CD1c-positive myeloid dendritic cell (primary cell): ENCODE data around the gene CCL26.
"Not testable (repeated sequence)": the region's sequence is repeated elsewhere in the genome, so short reads cannot be mapped to it uniquely, and the experiment has no call there.

ENCODE experiments used
- DNase-seq: peaks from one replicate; pipeline ENCODE4 v3.0.0-alpha.2; 2016; ENCODE audit errors: extremely low spot score

Gene CCL26

DNA sequence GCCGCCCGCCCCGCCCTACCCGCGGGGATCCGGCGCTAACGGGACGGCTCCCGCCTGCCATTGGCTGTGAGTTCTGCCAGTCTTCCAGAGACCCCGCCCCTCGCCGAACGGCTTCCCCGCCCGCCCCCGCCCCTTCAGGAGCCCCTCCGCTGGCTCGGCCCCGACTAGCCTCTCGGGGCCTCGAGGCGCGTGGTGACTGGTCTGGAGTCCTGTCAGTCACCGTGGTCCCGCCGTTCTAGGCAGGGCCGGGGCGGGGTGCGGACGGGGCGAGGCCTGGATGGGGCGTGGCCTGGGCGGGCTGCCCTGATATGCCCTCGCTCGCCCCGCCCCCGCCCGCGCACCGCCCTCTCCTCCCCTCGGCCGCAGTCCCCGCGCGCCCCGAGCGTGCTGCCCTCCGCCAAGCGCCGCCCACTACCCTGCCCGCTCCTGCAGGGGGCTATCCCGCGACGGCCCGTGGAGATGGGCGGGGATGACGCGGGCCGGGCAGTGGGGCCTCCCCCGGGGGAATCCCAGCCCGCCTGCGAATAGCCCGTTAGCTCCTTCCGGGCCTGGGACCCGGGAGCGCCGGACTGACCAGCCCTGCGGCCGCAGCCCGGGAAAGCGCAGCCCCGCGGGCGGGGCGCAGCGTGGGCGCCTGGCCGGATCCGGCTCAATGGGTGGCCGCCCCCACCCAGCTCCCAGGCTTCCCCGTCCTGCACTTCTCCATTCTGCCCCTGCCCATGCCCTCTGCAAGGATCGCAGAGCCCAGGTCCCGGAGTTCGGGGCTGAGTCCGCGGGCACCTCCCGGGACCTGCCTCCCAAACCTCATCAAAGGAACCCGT is 32.8 kb downstream of the CCL26 start:
- peak; percentile 100 for DNase-seq

DNA sequence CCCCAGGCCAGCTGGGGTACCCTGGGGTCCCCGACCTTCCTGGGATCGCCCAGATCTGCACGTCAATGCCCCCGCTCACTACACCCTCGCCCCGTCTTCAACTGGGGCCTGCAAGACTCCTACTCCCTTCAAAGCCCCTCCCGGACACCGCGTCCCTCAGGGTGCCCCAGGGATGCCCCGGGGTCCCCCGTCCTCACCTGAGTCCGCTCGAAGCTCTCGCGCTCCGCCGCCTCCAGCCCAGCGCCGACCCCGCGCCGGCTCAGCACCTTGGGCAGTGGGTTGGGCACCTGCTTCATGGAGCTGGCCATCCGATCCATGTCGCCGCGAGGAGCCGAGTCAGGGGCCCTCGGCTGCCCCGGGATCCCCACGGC is 33.4 kb downstream of the CCL26 start, which contains the start of gene HIP1:
HIP1 (minus strand) TSS at position 338 of the 371 bp plus-strand sequence; CDS start at position 317, 21 bp downstream.
- no peak for DNase-seq

DNA sequence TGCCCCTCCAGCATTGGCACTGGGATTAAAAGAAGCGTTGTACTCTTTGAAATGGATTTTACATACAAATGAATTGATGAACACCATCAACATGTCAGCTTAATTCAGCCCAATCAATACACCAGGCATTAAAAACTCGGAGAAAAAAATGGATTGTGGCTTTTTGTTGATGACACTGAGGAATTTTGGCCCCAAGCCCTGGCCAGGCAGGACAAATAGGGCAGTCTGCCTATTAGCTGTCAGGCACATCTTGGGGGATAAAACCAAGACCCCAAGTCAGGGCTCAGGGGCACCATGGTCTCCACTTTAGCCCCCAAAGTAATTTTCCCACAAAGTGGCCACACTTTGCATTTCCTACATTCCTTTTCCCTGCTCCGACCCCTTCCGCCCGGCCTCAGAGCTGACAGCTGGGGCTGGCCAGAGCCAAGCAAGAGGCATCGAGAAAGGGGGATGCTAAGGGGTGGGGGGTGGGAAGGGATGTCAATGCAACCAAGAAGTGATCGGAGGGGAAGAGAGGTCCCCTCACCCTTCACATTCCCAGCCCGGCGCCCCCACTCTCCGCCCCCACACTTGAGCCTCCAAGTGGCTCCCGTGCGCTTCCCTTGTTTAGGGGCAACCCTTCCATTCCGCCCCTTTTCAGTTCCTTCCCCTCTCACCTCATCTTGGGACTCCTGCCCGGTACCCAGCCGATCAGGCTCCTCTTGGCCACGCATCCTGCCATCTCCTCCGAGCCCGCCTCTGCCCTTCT is 34.0 kb downstream of the CCL26 start:
- peak; percentile 38 for DNase-seq

GRCh38 chr7:75735581-75736350 is 36.2 kb downstream of the CCL26 start:
- no peak for DNase-seq

DNA sequence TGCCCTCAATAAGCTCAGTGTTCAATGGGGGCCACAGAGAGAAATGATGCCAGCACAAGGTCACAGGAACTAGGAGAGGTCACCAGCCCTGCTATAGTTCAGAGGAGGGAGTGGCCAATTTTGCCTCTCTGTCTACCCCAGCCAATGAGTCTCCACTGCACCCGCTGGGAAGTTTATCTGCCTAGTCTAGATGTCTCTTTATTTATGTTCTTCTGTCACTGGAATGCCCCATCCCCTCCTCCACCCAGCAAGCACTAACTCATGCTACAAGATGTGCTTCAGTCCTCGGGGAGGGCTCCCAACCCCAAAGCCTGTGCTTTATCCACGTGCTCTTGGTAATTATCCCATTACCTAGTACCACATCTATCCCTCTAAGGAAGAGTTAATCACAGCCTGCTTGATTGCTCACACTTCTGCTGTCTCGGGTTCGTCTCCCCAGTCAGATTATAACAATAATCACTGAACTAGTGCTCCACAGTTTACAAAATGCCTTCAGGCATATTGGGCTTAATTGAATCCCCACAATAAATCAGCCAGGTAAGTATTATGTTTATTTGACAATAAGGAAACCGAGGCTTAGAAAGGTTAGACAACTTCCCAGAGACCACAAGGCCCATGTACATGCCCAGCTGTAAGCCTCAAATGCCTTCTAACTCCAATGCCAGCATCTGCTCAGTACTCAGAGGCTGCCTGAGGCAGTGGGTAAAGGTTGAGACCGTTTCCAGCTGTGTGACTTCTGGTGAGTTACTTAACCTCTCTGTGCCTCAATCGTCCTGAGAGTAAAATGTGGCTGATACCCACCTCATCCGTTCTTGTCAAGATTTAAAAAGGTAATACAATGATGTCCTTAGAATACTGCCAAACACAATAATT is 37.2 kb downstream of the CCL26 start:
- no peak for DNase-seq

DNA sequence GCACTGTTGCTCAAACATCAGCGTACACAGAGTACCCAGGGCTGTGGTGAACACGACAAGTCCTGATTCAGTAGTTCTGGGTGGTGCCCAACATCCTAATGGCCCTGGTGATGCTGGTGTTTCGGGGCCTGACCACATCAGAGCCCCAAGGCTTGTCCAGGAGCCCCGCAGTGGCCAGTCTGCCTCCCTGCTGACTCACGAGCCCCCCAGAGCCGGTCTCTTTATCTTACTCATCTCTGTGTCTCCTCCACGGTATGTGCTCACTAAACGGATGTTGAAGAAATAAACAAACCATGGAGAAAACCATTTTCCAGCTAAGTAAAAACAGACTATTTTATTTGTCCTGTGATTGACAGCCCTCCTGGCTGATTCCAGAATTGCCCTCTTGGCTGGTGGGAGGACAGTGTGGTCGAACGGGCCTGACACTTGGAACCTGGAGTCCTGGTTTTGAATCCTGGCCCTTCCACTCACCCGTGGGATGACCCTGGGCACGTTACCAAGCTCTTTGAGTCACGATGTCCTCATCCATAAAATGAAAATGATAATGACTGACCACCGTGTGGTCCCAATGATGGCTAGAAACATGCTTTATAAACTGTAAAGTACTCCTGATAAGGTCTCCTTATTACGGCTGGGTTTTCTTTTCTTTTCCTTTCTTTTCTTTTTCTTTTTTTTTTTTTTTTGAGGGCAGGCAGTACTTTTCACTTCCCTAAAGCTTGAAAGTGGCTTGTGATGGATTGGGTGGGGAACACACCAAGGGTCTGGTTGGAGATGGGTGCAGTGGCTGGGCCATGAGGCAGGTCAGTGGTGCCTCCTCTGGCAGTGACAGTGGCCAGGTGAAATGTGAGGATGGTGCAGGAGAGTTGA is 39.0 kb downstream of the CCL26 start:
- no peak for DNase-seq

DNA sequence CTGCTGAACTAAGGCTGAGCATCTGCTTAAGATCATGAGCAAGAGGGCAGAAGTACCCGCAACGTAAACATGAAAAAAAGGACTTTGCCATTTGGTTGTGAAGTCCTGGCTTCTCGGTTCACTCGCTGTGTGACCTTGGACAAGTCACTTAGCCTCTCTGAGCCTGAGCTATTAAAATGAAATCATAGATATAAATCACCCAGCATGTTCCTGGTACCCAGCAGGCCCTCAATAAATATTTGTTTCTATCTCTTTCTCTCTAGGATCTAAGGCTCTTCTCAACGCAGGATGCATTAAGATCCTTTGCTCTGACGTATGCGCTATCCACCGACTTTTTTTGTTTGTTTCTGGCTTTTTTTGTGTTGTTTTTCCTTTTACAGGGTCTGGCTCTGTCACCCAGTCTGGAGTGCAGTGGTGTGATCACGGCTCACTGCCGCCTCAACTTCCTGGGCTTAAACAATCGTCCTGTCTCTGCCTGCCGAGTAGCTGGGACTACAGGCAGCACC is 39.9 kb downstream of the CCL26 start:
- no peak for DNase-seq

DNA sequence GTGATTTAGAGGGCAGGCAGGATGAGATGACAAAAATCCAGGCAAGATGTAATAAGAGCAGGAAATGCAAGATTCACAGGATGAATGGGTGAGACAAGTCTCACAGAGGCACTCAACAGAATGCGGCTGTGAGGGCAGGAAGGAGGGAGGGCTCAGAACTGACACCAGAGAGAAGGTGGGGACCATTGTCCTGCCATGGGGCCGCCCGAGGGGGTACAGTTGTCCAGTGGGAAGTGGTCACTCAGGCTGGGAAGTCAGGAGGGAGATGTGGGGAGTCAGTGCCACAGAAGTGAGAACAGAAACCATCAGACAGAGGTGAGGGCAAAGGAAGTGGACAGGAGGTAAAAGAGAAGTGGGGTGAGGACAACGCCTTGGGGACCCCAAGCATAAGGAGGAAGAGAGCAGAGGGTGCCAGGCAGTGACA is 42.1 kb downstream of the CCL26 start:
- peak; percentile 56 for DNase-seq

DNA sequence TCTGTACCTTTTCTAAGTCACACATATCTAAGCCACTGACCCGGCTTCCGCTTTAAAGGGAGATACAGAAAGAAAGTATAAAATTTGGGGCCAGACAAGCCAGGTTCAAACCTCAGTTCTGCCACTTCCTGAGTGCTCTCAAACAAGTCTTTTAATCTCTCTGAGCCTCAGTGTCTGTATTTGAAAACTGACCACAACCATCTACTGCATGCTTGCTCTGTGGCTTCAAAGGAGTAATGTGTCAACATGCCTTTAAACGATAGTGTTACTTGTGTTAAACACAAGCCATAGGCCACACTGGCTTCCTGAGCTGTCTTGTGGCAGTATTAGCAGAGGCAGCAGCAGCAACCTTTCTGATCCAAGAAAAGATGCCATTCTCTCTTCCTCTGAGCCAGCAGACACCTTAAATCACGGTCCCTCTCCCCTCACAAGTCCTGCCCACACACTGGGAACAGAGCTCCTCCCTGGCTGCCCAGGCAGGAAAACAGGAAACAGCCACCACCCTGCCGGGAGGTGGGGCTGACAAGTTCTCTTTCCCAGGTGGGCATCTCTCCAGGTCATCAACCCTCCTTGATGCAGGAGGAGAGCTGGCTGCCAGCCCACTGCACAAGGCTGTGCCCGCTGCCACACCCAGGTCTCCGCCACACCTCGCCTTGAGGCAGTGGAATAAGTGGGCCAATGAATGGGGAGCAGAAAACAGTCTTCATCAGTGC is 44.0 kb downstream of the CCL26 start:
- peak; percentile 33 for DNase-seq

DNA sequence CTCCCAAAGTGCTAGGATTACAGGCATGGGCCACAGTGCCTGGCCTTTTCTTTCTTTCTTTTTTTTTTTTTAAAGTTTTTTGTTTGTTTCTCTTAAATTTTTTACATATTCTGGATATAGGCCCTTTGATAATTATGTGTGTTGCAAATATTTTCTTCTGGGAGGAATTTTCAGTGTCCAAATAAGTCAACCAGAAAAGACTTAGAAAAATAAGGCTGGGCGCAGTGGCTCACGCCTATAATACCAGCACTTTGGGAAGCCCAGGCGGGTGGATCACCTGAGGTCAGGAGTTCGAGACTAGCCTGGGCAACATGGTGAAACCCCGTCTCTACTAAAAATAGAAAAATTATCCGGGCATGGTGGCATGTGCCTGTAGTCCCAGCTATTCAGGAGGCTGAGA is 44.7 kb downstream of the CCL26 start:
- not testable (repeated sequence) for DNase-seq

GRCh38 chr7:75725306-75725705 is 46.7 kb downstream of the CCL26 start:
- DNase-seq, result peak; percentile 29

GRCh38 chr7:75723444-75723843 is 48.6 kb downstream of the CCL26 start:
- no peak for DNase-seq

- no peak for DNase-seq
Observed at GRCh38 chr7:75722373-75722772, 49.6 kb downstream of the CCL26 start.

GRCh38 chr7:75721922-75722321 is 50.1 kb downstream of the CCL26 start:
- DNase-seq, result not testable (repeated sequence)

DNA sequence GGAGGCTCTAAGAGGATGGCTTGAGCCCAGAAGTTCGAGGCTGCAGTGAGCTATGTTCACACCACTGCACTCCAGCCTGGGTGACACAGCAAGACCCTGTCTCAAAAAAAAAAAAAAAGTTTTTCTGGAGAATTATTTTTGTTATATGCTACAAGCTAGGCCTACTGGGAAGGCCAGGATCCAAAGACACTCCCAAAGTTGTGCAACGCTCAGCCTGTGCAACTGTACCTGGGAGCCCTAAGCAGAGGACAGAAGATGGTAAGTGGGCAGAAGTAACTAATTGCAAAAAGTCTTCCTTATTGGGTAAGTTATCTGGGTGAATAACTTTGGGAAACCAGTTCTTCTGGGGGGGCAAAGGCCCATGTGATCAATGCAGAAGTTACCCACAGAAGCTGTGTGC is 50.6 kb downstream of the CCL26 start:
- DNase-seq, result no peak

DNA sequence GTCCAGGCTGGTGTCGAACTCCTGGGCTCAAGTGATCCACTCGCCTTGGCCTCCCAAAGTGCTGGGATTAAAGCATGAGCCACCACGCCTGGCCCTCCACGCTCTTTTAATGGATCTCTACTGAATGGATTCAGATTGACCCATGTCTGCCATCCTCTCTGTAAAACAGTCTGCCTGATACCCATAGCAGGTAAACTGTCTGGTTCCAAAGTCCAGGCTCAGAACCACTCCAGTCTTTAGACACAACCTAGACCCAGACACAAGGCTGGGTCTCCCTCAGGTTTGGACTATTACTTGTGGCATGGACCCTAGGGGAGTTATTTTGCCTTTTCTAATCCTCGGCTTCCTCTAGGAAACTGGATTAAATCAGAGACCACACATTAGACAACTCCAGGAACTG is 52.4 kb downstream of the CCL26 start:
- no peak for DNase-seq
